HFF-Myc (cell line): Measurements from ENCODE around the gene CNIH4.
"Not testable (repeated sequence)": the region's sequence is repeated elsewhere in the genome, so short reads cannot be mapped to it uniquely, and the experiment has no call there.

Source experiments
- DNase-seq: peaks from one replicate; pipeline ENCODE4 v3.0.0-alpha.2; 2011; ENCODE audit warnings: low read depth; ENCODE audit errors: extremely low read depth
- H3K4me3 ChIP-seq: replicated peaks from 2 replicates; pipeline ENCODE4 v1.5.1; 2011; ENCODE audit warnings: low read depth, mild to moderate bottlenecking, control low read depth, low read length
- TF ChIP-seq, protein P1 (sequence below): IDR thresholded peaks from 2 replicates; pipeline ENCODE4 v1.5.1; 2012; ENCODE audit warnings: mild to moderate bottlenecking, low read depth, low read length, control low read depth; ENCODE audit errors: missing control alignments

Gene CNIH4

DNA sequence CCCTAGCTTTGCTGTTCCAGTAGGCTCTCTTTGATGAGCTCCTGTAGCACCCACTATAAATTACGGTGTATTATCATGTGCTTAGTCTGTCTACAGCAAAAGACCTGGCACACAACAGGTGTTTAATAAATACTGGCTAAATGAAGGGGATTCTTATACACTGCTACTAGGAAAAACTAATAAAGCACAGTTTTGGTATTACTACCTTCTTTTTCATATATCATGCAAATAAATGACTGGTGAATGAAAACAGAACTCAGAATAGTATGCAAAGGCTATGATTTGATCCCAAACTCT lies 51.6 kb downstream of the CNIH4 start:
- DNase-seq, result no peak
- no peak overlapping the region for H3K4me3 ChIP-seq
- TF ChIP-seq, protein P1, sequence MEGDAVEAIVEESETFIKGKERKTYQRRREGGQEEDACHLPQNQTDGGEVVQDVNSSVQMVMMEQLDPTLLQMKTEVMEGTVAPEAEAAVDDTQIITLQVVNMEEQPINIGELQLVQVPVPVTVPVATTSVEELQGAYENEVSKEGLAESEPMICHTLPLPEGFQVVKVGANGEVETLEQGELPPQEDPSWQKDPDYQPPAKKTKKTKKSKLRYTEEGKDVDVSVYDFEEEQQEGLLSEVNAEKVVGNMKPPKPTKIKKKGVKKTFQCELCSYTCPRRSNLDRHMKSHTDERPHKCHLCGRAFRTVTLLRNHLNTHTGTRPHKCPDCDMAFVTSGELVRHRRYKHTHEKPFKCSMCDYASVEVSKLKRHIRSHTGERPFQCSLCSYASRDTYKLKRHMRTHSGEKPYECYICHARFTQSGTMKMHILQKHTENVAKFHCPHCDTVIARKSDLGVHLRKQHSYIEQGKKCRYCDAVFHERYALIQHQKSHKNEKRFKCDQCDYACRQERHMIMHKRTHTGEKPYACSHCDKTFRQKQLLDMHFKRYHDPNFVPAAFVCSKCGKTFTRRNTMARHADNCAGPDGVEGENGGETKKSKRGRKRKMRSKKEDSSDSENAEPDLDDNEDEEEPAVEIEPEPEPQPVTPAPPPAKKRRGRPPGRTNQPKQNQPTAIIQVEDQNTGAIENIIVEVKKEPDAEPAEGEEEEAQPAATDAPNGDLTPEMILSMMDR, result no peak

DNA sequence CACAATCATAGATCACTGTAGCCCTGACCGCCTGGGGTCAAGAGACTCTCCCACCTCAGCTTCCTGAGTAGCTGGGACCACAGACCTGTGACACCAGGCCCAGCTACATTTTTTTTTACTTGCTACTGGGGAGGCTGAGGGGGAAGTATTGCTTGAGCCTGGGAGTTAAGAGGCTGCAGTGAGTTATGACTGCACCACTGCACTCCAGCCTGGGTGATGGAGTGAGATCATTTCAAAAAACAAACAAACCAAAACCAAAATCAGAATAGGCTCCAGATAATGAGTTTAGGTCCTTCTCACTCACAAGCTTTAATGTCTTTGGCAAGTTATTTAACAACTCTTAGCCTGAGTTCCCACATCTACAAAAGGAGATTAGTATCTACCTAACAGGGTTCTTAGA lies 55.1 kb downstream of the CNIH4 start:
- DNase-seq, result no peak
- TF ChIP-seq, protein P1, result no peak
- no peak overlapping the region for H3K4me3 ChIP-seq

DNA sequence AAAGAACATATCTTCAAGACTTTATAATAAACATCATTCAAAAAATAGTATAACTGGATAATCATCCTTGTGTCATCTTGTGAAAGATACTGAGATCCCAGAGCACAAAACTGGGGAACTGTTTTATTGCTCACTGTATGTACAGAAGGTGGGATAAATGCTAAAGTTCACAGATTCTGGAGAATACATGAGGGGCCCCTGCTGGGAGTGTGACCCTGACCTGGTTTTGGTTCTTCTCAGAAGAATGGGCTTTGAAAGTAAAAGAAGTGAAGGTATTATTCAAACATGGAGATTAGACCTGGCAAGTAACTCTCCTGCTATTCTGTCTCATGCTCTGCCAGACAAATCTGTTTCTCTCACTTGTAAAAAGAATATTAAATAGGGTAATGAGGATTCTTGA lies 63.4 kb downstream of the CNIH4 start:
- DNase-seq, result no peak
- no peak overlapping the region for H3K4me3 ChIP-seq
- TF ChIP-seq, protein P1, result no peak

DNA sequence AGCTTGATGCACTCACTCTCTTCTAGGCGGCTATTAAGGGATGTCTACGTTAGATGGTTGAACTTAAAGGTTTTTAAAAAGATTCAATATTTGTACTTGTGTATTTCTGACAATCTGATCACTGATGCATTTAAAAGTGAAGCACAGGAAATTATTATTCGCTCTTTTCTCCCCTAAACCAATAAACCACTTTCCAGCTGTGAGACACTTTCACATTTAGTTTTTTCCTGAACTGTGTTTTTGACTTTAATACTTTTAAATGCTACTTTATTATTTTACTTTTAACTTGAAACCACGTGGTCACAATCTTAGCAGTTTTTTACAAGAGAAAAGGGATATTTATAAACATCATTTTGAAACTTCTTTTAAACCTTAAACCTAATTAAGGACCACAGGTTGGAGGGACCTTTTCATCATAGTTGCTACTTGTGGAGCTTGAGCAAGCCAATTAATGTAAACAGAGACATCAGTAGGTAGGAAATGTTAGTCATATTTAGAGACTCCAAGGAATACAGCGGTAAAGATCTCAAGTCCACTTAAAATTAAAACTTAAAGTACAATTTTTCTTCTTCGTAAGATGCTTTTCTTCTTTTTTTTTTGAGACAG lies 68.7 kb downstream of the CNIH4 start:
- H3K4me3 ChIP-seq, result no peak overlapping the region
- DNase-seq, result no peak
- TF ChIP-seq, protein P1, result no peak

DNA sequence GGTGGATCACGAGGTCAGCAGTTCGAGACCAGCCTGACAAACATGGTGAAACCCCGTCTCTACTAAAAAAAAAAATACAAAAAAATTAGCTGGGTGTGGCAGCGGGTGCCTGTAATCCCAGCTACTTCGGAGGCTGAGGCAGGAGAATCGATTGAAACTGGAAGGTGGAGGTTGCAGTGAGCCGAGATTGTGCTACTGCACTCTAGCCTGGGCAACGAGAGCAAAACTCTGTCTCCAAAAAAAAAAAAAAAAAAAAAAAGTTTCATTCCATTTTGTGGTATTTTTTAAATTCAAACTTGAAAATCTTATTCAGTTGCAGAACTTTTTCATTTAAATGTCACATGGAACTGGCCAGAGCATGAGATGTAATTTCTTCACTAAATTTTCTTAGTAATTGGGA lies 70.2 kb downstream of the CNIH4 start:
- DNase-seq, result not testable (repeated sequence)

DNA sequence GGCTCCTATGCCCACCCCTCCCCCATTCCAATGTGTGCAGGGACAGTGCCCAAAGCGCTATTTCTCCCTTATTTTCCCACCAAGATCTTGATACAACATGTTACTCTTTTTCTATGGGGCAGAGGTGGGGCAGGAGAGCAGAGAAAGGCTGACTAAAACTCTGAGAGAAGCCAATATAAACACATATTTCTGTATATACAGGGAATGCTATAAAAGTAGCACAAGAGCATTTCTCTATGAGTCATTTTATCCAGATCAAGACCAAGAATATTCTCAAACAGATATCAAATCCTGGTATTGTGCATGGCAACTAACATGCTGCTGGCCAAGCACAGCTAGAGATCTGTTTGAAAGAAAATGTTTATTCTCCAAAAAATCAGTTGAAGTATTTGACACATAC lies 70.7 kb downstream of the CNIH4 start:
- TF ChIP-seq, protein P1, result no peak
- no peak overlapping the region for H3K4me3 ChIP-seq
- DNase-seq, result peak; percentile 39

More for the DNA sequence above, 70.2 kb downstream of the CNIH4 start:
- not testable (repeated sequence) for H3K4me3 ChIP-seq

DNA sequence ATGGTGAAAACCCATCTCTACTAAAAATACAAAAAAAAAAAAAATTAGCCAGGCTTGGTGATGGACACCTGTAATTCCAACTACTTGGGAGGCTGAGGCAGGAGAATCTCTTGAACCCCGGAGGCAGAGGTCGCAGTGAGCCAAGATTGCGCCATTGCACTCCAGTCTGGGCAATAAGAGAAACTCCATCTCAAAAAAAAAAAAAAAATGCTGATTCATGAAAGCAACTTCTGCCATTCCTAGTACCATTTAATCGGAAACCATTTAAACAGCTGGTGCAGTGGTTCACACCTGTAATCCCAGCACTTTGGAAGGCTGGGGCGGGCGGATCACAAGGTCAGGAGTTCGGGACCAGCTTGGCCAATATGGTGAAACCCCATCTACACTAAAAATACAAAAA lies 72.0 kb downstream of the CNIH4 start:
- DNase-seq, H3K4me3 ChIP-seq: not testable (repeated sequence)
